Effector memory CD4-positive, alpha-beta T cell (primary cell): ENCODE data around the gene SMLR1.

ENCODE experiments used
- DNase-seq, 3 donors: peaks; one replicate each; pipeline ENCODE4 v3.0.0-alpha.2; 2020
- H3K27ac ChIP-seq: 2 replicates; pipeline ENCODE4 v1.7.0; 2013; ENCODE audit warnings: mild to moderate bottlenecking, low read length, moderate library complexity; ENCODE audit not compliant: insufficient read depth, poor library complexity, severe bottlenecking
- H3K27me3 ChIP-seq: replicated peaks from 2 replicates; pipeline ENCODE4 v1.7.0; 2013; ENCODE audit warnings: mild to moderate bottlenecking, low read length; ENCODE audit not compliant: insufficient read depth, control insufficient read depth, poor library complexity, severe bottlenecking
- H3K36me3 ChIP-seq: 2 replicates; pipeline ENCODE4 v1.7.0; 2013; ENCODE audit warnings: mild to moderate bottlenecking, low read length, moderate library complexity; ENCODE audit not compliant: control insufficient read depth, insufficient read depth
- H3K4me1 ChIP-seq: 2 replicates; pipeline ENCODE4 v1.7.0; 2013; ENCODE audit warnings: low read length, mild to moderate bottlenecking; ENCODE audit not compliant: control insufficient read depth, insufficient read depth, poor library complexity, severe bottlenecking
- H3K4me3 ChIP-seq: 2 replicates; pipeline ENCODE4 v1.7.0; 2013; ENCODE audit warnings: low read length, low read depth, mild to moderate bottlenecking; ENCODE audit not compliant: insufficient read depth, poor library complexity, severe bottlenecking
- H3K9me3 ChIP-seq: 2 replicates; pipeline ENCODE4 v1.7.0; 2013; ENCODE audit warnings: mild to moderate bottlenecking, low read length, moderate library complexity; ENCODE audit not compliant: control insufficient read depth

Gene SMLR1

DNA sequence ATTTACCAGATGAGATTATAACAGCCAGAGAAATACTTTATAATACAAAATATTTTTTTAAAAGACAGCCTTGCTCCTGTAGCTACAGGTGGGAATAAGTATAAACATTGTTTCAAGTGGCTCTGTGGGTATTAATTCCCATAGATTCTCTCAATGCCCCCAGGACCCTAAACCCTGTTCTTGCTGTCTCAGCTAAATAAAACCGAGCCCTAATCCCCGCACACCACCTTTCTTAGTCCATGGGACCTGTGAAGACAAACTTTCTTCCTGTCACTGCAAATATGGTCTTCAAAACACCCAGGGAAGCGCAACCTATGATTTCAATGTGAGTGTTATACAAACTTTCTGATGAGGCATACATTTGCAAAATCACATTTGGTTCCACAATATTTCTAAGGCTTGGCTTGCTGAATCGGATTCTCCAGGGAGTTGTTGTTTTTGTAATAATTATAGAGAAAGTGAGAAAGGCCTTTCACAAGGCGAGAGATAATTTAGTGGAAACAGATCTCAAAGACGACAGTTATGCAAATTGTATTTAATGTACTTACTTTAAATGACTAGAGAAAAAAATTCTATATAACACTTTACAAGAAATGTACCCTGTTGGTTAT, 11.1 kb downstream of the SMLR1 start:
- no peaks in the 10 kb centered on the region for H3K36me3 ChIP-seq
- no peaks in the 10 kb centered on the region for H3K4me1 ChIP-seq
- no peak overlapping the region for H3K27ac ChIP-seq
- H3K9me3 ChIP-seq: no peaks in the 10 kb centered on the region
- no peak overlapping the region for H3K4me3 ChIP-seq
- no peaks in the 10 kb centered on the region for H3K27me3 ChIP-seq
- DNase-seq: no peak

DNA sequence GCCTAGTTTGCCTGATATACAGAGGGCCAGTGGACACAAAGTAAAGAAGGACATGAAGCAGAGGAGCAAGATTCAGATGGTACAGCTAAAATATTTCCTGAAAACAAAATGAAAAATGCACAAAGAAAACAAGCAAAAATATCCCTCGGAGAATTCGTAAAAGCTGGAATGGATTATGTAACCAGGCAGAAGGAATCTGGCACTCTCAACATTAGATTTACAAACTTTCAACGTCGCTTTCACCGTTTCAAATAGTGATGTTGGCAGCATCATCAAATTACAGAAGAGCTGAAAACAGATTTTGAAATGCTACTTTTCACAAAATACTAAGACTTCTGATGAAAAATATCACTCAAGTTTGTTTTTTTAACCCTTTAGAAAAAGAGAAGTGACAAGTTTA, 11.7 kb downstream of the SMLR1 start:
- Histone ChIP-seq H3K27ac (no peak overlapping the region), H3K27me3 (no peaks in the 10 kb centered on the region), H3K4me1 (no peaks in the 10 kb centered on the region), H3K4me3 (no peak overlapping the region), H3K9me3 (no peaks in the 10 kb centered on the region), H3K36me3 (no peaks in the 10 kb centered on the region)
- DNase-seq: no peak

DNA sequence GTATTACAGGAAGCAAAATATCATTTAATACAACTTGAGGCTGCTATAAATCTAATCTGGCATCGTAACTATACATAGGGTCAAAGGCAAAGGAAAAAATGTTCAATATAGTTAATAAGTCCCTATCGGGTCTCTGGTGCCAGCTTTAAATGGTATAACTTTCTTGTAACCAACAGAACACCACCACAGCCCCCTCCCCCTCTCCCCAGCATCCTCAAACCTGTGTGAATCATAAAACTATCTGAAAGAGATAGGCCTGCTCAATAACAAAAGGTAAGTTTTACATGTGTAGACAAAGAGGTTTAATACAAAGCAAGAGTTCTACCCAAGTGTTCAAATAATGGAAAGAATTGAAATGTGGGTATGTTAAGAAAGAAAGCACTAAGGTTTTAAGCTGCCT, 12.2 kb downstream of the SMLR1 start:
- Histone ChIP-seq H3K36me3 (no peaks in the 10 kb centered on the region), H3K4me3 (no peak overlapping the region), H3K27ac (no peak overlapping the region), H3K27me3 (no peaks in the 10 kb centered on the region), H3K9me3 (no peaks in the 10 kb centered on the region), H3K4me1 (no peaks in the 10 kb centered on the region)
- no peak for DNase-seq

DNA sequence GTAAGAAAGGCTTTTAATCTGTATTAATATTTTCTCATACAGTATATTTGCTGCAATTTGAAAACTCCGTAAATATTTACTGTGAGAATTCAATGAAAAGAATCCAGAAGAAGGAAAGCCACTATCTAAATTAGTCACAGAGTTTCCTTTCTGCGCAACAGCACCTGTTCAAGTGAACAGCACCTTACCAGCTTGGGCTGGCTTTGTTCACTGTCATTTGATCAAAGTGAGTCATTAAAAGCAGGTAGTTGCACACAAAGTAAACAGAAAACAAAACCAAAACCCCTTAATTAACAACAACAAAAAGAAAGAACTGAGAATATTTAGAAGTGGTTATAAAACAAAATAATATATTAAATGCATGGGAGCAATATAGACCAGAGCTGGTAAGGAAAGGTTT, 12.8 kb downstream of the SMLR1 start:
- Histone ChIP-seq H3K36me3 (no peaks in the 10 kb centered on the region), H3K4me1 (no peaks in the 10 kb centered on the region), H3K9me3 (no peaks in the 10 kb centered on the region), H3K27ac (no peak overlapping the region), H3K4me3 (no peak overlapping the region), H3K27me3 (no peaks in the 10 kb centered on the region)
- DNase-seq: no peak

DNA sequence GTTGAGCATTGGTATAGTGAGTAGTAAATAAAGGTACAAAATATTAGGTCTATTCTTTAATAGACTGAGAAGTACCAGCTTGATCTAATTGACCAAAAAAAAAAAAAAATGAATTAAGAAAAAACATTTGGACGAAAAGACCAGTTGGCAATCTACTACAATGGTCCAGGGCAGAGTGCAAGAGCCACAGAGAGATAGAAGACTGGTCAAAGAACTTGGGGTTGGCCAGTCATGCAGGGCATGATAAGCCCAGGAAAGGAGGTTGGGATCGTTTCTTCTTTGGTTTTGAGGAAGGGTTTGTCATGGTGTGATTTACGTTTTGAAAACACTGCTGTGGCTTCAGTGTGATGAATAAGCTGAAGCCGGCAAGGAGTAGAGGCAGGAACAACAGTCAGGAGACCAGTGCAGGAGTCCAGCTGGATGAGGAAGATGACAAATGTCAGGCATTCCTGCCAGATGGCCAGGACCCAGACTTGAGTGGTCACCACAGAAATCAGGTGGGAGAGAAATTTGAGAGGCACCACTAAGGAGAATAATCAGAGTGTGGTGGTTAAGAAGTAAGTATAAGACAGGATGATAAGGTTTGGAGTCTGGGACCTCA, 14.0 kb downstream of the SMLR1 start:
- no peak overlapping the region for H3K27ac ChIP-seq
- DNase-seq: no peak
- no peaks in the 10 kb centered on the region for H3K9me3 ChIP-seq
- no peaks in the 10 kb centered on the region for H3K36me3 ChIP-seq
- H3K4me1 ChIP-seq: no peaks in the 10 kb centered on the region
- H3K4me3 ChIP-seq: no peak overlapping the region
- H3K27me3 ChIP-seq: no peaks in the 10 kb centered on the region

DNA sequence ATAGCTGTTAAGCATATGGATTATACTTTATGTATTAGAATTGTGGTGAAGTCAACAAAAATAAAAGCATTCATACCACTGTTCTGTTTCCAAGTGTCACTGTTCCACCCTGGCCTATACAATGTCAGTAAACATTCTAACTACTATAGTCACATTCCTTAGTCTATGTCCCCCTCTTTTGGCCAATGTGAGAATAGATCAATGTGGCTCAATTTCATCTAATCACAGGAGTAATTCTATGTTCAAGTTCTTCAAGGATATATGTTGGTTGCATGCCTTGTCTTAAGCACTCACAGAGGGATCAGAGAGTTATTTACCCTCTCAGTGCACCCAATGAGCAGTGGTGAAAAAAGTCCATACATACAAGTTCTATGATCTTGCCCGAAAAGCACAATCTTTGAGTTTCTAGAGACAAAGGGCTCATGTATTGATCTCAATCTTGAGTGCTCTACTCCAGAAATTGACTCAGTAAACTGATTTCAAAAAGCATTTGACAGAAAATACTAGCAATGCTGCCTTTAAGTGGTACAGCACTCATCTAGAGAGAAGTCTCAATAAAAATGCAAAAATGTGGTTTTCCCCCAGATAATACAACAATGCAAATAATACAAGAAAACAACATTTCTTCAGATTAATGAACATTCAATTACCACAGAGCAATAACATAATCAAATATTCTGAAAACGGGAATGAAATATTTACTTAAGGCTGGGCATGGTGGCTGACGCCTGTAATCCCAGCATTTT, 16.5 kb downstream of the SMLR1 start:
- Histone ChIP-seq H3K9me3 (no peaks in the 10 kb centered on the region), H3K4me3 (no peak overlapping the region), H3K27ac (no peak overlapping the region), H3K27me3 (no peaks in the 10 kb centered on the region), H3K36me3 (no peaks in the 10 kb centered on the region), H3K4me1 (no peaks in the 10 kb centered on the region)
- no peak for DNase-seq

DNA sequence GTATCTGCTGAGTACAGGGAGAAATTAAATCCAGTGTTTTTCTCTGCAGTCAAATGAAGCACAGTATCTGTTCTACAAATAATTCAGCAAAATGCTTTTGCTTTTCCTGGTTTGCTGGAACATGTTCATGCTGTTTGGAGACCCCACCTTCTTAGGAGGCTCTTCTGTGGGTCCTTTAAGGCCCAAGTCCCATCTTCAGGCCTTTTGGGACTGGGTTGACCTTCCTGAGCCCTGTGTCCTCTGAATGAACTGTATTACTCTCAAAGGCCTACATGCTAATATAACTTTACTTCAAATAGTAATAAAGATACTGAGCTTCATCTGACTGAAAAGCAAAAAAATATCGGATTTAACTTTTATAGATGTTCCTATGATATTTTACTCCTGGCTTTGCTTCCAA, 19.3 kb downstream of the SMLR1 start:
- no peak overlapping the region for H3K27ac ChIP-seq
- DNase-seq: no peak
- no peaks in the 10 kb centered on the region for H3K36me3 ChIP-seq
- no peaks in the 10 kb centered on the region for H3K9me3 ChIP-seq
- no peaks in the 10 kb centered on the region for H3K27me3 ChIP-seq
- H3K4me1 ChIP-seq: no peaks in the 10 kb centered on the region
- no peak overlapping the region for H3K4me3 ChIP-seq

DNA sequence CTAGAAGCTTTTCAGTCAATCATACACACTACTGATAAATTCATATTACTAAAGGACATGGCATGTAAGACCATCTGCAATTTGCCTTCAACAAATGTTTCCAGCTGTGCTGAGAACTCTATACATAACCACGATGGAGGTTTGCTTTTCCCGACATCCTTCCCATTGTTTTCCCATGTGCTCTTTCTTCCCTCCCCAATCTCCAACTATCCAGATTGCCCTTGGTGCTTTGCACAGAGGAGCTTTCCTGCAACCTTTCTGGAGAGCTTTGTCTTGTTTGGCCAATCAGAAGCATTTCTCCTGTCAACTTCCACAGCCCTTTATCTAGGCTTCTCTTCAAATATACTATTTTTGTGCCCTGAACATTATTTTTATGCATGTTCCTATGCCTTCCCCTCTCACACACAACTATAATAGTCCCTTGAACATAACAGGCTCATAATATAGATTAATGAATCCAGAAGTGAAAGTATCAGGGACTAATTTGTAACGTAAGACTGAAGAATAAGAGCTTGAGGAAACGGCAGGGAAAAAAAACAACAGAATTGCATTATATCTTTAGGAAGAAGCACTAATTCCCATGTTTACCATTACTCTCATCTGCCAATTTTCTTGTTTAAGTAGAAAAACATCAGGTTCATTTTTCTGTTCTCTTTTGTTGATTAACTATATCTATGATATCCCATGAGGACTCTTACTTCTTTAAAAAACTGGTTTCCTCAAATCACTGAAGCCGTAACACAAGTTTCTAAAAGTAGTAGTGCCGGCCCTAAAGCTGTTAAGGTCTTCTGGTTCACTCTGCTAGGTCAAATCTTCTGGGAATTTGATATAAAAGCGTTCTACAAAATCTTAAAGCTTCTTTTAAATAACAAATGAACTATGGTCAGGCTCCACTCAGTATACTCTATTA, 20.1 kb downstream of the SMLR1 start:
- Histone ChIP-seq H3K4me3 (no peak overlapping the region), H3K27me3 (no peaks in the 10 kb centered on the region), H3K4me1 (no peaks in the 10 kb centered on the region), H3K27ac (no peak overlapping the region), H3K36me3 (no peaks in the 10 kb centered on the region), H3K9me3 (no peaks in the 10 kb centered on the region)
- DNase-seq: no peak

DNA sequence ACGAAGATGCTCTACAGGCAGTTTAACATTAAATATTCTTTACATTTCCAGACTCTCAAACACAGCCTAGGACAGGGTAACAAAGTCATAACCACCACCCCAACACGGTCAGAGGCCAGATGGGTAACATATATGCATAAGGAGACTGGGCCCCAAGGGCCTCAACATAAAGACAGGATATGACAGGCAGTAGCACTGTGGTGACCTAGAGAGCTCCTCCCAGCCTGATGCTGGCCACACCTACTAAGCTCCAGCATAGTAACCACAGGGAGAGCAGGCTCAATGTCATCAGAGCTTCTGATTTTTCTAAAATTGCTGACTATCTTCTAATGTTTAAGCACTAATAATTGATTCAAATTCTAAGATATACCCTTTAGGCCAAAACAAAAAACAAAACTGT, 21.7 kb downstream of the SMLR1 start:
- Histone ChIP-seq H3K4me1 (no peaks in the 10 kb centered on the region), H3K4me3 (no peak overlapping the region), H3K9me3 (no peaks in the 10 kb centered on the region), H3K36me3 (no peaks in the 10 kb centered on the region), H3K27me3 (no peaks in the 10 kb centered on the region), H3K27ac (no peak overlapping the region)
- DNase-seq: no peak
